CD4-positive, alpha-beta T cell treated with Interleukin-2 at 100 ng/mL for 4 hours (primary cell): ENCODE measurements around the gene STX1B.
"Not testable (repeated sequence)": the region's sequence is repeated elsewhere in the genome, so short reads cannot be mapped to it uniquely, and the experiment has no call there.

Experiments
- DNase-seq: peaks from one replicate; pipeline ENCODE4 v3.0.0-alpha.2; 2020; ENCODE audit warnings: low spot score

STX1B gene

DNA sequence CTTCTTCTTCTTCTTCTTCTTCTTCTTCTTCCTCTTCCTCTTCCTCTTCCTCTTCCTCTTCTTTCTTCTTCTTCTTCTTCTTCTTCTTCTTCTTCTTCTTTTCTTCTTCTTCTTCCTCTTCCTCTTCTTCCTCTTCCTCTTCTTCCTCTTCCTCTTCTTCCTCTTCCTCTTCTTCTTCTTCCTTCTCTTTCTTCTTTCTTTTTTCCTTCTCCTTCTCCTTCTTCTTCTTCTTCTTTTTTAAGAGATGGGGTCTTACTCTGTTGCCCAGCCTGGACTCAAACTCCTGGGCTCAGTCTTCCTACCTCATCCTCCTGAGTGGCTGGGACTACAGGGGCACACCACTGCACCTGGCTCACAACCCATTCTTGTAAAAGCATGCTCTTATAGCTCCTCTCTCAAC, 2.9 kb upstream of the STX1B start:
- not testable (repeated sequence) for DNase-seq

- DNase-seq = not testable (repeated sequence)
Observed at GRCh38 chr16:31011815-31012214, 1.4 kb upstream of the STX1B start.

DNA sequence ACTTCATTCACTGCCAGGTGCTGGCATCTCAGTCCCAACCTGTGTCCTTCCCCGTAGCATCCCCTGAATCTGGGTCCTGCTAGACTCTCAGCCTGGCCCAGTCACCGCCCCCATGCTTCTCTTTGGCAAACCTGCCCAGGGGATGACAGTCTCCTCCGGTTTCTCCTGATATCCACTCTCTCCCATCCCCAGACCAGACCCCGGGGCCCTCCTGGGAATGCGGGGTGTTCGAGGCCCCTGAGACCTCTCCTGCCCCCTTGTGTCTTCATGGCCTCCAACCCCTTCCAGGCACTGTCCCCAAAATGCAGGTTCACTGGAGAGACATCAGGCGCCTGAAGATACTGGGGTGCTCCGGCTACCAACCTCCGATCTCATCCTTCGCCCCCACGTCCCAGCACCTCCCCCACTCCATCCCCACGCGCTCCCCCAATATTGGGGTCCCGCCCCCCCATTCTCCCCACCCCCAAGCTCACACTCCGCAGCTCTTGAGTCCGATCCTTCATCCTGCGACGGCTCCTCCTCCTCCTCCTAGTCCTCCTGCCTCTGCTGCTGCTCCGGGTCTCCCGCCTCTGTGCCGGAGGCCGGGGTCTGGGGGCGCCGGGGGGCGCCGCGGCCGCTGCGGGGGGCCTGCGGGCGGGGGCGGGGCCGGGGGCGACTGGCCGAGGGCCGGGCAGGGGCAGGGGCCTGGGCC, 399 bp downstream of the STX1B start:
- DNase-seq = no peak

GRCh38 chr16:31009120-31009519, 1.3 kb downstream of the STX1B start:
- DNase-seq = no peak

- no peak for DNase-seq
Observed at GRCh38 chr16:31008551-31008950, 1.9 kb downstream of the STX1B start.

DNA sequence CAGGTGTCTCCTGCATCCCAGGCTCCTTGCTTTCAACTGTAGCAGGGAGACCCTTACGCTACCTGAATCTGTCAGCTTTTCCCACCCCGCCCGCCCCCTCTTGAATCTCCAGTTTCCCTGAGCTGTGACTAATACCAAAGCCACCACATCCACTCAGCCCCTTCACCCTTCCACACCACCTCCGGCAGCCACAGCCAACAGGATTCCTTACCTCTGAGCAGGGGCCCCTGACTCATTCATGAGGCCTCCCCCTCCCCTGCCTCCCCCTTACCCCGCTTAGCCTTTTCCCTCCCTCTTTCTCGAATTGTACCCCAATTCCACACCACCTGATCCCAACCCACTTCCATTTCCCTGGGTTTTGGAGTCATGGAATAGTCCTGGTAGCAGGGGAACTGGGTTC, 2.3 kb downstream of the STX1B start:
- DNase-seq = no peak

DNA sequence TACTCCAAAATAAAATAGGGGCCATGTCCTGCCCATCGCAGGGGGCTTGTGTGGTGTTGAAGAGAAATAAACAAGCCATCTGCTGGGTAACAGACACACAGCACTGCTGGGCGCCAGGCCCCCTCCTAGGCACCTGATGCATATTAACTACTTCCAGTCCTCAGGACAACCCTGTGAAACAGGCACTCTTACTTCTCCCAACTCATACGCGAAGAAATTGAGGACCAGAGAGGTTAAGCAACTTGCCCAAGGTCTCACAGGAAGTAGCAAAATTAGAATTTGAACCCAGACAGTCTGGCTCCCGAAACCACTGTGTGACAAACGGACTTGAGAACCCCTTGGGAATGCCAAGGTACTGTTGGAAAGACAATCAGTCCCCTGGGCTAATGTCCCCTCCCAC, 2.8 kb downstream of the STX1B start:
- DNase-seq = no peak

DNA sequence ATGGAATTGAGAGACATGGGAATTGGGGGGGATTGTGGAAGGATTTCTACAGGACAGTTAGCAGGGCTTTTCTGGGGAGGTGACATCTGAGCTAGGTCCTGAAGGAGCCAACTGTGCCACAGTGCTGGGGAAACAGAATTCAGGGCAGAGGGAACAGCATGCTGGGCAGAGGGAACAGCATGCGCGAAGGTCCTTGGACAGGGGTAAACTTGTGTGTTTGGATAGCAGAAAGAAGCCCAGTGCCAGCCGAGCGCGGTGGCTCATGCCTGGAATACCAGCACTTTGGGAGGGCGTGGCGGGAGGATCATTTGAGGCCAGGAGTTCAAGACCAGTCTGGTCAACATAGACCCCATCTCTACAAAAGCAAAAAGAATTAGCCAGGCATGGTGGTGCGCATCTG, 3.8 kb downstream of the STX1B start:
- DNase-seq = no peak

GRCh38 chr16:31006086-31006385, 4.4 kb downstream of the STX1B start:
- no peak for DNase-seq

GRCh38 chr16:31005350-31006085, 4.9 kb downstream of the STX1B start:
- no peak for DNase-seq

DNA sequence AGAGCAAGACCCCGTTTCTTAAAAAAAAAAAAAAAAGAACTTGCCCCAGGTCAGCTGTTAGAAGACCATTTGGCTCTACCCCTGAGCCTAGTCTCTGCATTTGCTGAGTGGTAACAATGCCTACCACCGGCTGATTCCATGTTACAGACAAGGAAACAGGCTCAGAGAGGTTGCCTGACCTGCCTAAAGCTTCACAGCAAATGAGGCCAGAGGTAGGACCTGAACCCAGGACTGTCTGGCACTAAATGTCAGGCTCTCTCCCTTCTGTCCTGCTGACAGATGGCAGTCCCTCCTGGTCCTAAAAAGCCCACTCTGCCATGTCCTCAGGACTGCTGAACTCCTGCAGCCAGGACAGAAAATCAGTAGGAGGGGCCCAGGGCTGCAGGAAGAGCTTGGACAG, 5.8 kb downstream of the STX1B start:
- DNase-seq = no peak

- DNase-seq = no peak
Observed at GRCh38 chr16:31003744-31004143, 6.7 kb downstream of the STX1B start.

DNA sequence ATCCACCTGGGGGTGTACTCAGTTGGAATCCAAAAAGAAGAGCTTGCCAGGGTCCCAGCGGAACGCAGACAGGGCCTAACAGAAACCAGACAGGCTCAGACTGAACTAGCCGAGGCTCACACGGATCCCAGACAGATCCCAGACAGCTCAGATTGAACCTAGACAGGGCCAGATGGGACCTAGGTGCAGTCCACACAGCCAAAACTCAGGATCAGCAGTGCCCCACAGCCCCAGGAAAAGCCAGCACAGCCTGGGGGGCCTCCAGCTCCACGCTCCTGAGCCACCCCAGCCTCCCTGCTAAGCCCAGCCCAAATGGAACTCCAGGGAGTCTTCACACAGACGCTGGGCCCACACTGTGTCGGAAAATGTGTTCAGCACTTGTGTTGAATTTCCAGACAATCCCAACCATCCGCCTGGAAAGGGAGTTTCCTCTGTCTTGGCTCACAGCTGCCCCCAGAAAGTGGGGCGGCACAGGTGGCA, 7.5 kb downstream of the STX1B start:
- DNase-seq = no peak

- no peak for DNase-seq
Observed at GRCh38 chr16:31002250-31002700, 8.2 kb downstream of the STX1B start.

DNA sequence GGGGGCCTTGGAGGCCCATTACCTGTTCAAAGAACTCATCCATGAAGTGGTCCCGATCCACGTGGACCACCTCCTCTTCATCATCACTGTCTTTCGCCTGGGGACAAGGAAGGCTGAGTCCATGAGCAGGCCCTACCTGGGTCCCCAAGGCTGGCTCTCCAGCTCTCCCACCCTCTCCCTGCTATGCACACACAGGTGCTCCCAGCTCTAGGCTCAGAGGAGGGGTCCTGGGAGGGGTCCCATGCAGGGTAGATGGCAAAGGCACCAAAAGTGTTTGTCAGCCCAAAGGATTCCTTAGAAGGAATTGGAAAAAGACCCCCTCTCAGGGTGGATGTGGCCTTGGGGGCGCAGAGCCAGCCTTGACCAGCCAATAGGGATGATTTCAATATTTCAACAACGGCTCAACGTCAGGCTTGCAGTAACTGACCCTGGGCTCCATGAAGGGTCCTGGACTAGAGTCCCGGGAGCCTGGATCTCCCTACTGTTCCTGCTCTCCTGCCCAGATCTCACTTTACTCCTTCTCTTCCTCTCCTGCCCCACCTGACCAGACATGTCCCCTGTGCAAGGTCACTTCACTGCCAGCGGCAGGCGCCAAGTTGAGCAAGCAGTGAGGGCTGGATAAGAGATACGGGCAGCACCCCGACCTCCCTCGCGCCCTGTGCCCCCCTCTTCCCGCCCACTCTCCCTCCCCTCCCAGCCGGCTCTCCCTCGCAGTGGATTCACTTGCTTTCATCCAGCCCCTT, 8.8 kb downstream of the STX1B start:
- DNase-seq = no peak

GRCh38 chr16:31000671-31001382, 9.6 kb downstream of the STX1B start:
- DNase-seq = no peak

DNA sequence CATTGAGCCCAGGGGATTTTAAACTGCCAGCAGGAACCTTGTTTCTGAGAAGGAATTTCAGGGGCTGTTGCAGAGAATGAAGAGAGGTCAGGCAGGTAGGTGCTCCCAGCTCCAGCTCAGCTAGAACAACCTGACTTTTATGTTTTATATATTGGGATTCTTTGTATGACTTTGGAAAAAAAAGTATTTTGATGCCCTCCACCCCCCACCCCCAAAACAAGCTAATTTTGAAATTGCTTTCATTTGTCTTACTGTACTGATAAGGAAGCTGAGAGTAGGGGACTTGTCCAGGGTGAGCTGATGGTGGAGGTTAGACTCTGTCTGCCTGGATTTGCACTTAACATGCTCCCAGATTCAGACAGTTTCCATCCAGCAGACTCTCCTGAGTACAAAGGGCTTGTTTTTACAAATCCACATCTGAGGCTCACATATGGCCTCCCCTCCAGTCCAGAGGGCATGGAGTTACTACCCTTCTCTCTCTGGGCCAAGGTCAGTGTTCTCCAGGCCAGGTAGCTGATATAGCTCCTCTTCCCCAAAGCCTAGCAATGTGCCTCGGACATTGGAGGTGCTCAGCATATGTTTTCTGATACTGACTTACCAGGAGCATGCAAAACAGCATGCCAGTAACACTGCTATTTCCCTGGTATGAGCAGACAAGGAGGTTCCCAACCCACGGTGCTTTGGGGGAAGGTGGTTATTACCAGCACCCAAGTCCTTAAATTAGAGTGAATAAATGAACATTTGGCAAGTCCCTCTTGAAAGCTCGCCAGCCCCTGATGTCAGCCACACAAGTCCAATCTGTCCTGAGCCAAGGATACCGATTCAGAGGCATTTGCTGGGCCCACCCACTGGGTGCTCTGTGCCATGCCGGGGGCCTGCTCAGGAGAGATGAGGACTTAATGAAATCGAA, 11.3 kb downstream of the STX1B start:
- DNase-seq = no peak

DNA sequence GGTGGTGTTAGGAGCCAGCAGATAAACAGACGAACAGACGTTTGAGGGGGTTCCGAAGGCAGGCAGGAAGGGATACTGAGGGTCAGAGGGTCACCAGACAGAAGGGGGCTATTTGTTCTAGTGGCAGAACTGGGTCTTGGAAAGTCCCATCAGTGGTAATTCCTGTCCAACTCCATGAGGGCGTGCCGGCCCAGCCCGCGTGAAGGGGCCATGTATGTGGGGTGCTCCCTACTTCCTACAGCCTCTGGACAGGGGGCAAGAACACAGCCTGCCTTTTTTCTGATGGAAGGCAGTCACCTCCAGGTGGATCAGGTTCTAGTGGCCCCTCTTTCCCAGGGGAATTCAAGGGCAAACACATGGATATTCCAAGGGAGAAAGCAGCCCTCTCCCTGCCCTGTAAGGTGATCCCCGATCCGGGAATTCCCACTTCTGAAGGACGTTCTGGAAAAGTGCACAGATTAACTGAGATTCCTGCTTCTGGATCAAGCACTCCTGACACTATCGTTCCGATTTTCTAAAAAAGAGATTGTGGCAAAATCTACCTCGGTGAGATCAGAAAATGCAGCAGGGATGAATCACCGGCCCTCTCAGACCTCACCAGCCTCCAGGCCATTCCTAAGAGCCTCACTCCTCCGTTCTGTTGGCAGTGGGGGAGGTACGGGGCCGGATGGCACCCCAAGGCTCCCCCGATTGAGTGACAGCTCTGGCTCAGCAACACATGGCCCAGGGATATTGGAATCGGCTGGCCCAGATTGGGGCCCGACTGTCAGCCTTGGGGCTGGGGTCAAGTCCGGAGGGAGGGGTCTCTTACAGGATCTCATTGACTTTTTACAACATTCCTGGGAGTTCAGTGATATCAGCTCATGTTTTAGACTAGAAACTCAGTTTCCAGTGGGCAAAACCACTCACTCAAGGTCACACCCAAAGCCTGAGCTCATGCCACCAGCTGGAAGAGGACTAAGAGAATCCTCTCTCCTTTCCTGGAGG, 12.4 kb downstream of the STX1B start:
- DNase-seq = no peak

DNA sequence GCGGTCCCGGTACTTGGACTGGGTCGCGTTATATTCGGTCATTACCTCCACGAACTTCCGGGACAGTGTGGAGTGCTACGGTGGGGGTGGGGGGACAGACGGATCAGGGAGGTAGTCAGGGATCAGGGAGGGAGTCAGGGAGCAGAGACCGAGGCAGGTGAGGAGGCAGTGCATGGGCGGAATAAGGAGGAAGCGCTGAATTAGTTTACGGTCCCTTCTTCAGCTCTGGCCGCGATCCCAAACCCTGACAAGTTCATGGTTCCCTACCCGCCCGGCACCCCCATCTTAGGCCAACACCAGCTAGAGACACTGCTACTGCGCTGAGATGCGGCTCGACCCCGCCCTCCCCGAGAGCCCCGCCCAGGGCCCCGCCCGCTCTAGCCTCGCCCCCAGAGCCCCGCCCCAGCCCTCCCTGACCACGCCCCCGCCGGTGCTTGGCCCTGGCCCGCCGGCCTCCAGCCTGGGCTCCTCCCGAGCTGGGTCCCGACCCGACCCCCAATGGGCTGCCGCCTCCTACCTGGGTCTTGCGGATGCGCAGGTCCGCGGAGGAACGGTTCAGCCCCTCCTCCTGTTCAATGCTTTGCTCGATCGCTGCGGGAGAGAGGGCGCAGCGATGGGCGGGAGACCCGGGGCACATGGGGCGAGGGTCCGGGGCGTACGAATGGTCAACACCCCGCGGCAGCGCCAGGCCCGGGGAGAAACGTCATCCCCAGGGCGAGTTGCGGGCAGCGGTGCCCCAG, 13.3 kb downstream of the STX1B start:
- DNase-seq = peak; percentile 79
